ENCODE results near the gene RAB34.

Gene RAB34, protein sequence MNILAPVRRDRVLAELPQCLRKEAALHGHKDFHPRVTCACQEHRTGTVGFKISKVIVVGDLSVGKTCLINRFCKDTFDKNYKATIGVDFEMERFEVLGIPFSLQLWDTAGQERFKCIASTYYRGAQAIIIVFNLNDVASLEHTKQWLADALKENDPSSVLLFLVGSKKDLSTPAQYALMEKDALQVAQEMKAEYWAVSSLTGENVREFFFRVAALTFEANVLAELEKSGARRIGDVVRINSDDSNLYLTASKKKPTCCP

DNA sequence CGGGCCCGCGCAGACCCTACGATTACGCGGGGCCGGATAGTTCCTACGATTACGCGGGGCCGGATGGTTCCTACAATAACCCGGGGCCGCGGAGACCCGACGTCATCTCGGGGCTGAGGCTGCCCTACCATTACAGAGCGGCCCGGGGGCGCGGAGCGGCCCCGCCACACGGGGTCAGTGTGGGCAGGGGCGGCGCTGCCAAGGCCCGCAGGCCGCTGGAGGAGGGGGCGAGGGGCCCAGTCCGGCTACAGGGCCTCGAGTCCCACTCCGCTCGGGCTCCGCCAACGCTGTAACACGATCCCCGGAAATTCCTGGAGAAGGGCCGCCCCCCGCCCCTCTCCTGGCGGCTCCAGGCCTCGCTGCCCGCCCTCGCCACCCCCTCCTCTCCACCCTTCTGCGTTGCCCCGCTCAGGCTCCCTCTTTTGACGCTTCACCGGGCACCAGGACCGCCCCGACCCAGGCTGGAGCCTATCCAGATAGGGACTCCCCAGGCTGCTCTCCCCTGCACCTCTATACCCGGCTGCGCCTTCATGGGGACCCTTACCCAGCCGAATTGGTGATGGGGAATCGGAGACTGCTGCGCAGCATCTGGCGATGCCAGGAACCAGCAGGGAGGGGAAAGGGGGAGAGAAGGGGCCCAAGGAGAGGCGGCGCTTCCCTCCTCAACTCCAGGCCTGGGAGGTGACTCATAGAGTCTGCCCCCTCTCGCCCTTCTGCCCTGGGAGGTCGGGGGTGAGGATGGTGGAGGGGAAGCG lies at the start of gene RAB34:
TSS of gene RAB34 (minus strand) at position 291 of the 755 bp plus-strand sequence. CDS start 602 bp downstream, outside the sequence.
- DNase-seq: peak; percentile 93

DNA sequence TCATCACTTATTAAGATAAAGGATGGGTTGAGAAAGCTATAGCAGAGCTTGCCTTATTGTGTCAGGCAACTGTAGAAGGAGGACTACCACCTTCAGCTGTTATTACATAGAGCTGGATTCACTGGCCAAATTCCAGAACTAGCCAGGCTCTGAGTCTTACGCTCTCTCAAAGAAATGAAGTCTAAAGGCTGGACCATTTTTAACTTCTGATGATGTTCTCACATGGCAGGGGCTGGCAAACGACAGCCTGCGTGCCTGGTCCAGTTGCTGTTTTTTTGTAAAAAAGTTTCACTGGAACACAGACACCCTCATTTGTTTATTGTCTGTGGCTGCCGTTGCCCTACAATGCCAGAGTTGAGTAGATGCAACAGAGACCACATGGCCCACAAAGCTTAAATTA lies 47.4 kb upstream of the RAB34 start:
- DNase-seq: no peak

DNA sequence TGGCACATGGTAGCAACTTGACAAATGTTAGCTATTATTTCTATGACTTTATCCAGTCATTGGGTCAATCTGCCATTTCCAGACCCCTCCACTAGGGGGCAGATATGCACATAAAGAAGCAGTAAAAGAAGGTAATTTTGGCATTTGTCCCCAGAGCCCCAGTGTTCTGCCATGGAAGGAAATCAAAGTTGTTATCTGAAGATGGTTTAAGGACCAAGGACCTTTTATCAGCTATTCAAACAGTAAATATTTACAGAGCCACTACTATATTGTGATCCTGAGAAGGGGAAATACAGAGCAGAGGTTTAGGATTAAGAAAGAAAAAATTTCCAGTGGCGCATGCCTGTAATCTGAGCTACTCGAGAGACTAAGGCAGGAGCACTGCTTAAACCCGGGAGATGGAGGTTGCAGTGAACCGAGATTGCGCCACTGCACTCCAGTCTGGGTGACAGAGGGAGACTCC lies 46.2 kb upstream of the RAB34 start:
- peak; percentile 33 for DNase-seq

DNA sequence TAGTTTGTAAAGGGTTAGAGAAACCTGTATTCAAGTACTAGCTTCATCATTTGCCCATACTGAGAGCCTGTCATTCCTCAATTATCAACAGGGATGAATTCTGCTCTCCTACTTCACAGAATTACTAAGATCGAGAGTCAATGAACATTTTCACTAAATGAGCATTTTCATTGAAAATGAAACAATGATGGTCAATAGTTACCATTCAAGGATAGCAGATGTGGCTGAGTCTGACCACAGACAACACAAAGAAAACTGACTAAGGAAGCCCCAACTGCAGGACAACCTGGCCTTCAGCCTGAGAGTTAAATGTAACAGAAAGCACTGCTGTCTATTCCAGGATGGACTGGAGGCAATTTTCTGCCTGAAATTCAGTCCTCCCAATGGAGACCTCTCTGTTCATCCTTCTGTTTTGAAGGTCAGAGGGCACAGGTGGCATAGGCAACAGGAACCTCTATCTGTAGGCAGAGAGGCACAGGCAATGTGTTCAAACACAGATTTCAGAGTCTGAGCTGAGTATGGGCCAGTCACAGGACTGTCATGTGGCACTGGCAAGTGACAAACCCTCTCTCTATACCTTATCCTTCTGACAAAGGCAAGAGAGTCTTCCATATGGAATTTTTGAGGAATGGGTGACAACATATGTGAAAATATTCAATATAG lies 45.6 kb upstream of the RAB34 start:
- DNase-seq: no peak

DNA sequence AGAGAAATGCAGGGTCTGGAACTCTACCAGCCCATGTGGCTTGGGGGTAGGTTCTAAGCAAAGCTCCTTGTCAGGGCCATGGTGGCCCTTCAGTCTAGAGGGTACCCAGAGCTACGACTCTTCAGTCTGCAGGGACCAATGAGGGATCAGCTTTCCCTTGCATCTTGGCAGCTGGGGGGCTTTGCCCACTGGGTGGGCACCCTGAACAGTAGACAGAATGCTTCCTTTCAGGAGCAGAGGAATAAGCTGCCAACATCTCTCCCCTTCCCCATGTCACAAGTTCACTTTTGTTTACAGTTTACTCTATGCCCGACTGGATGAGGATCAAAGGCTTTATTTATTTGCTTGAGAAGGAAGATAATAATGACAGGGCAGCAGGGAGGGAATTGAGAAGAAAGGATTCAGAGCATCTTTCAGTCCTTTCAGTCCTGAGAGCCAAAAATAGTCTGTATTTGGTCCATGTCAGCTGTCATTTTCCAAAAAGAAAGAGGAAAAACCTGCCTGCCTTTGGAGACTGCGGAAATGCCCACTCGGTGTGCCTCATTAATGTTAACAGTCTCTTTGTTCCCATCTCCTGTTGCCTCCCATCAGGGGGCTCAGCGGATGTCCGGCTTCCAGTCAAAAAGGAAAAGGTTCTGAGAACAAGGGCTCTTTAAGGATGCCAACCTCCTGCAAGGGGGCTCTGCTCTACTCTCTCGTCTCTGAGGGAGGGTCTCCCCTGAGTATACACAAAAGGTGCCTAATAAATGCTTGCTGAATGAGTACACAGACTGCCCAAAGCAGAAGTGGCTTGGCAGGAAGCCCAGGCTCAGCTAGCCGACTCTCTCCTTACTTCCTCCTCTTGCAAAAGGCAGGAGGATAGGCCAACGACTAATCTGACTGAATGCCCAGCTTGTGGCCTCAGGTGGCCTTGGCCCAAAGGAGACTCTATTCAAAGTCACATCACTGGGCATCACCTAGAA lies 43.2 kb upstream of the RAB34 start:
- DNase-seq: no peak

DNA sequence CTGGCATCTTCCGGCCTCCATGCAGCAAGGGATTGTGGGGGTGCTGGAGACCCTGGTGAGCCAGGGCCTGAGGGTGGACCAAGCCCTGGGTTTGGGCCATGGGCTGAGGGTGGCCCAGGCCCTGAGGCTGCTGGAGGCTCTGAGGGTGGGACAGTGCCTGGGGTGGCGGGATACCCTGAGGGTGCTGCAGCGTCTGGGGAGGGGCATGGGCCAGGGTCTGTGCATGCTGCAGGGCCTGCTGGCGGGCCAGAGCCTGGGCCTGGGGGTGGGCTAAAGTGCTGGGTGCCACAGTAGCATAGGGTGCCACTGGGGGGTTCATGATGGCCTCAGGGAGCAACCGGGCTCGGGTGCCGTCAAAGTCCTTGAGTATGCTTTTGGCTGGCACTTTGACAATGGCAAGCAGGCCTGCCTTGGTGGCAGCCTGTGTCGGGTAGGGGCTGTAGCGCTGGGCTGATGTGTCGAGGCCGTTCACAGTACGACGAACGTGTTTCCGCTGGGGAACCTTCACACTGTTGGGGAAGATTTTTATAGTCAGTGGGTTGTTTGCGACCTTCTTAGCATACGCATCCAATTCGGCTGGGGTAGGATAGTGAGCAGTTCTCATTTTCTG lies 41.7 kb upstream of the RAB34 start:
- DNase-seq: no peak

DNA sequence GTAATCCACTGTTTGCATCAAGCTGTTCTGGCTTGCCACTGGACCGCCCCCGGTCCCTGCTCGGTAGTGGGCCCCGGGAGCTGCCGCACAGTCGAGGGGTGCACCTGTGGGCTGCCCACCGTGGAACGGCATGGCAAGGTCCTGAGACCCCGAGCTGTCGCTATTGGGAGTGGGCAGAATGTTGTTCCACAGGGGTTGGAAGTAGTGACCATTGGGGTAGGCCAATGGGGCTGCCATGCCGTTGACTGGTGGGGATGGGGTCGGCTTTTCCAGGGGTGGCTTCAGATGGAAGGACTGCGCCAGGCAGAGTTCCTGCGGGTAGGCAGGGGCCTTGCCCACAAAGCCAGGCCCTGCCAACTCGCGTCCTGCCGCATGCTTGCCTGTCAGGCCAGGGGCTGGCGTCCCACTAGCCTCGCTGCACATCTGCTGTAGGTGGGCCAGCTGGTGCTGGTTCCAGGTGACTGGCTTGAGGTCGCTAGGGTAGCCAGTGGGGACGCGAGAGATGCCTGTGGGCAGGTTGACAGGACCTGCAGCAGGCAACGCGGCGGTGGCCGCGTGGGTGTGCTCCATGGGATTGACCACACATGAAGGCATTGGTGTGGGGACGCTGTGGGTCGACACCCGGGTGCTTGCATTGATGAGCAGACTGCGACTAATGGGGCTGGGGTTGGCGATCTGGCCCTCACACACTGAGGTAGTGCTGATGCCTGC lies 40.9 kb upstream of the RAB34 start:
- no peak for DNase-seq

DNA sequence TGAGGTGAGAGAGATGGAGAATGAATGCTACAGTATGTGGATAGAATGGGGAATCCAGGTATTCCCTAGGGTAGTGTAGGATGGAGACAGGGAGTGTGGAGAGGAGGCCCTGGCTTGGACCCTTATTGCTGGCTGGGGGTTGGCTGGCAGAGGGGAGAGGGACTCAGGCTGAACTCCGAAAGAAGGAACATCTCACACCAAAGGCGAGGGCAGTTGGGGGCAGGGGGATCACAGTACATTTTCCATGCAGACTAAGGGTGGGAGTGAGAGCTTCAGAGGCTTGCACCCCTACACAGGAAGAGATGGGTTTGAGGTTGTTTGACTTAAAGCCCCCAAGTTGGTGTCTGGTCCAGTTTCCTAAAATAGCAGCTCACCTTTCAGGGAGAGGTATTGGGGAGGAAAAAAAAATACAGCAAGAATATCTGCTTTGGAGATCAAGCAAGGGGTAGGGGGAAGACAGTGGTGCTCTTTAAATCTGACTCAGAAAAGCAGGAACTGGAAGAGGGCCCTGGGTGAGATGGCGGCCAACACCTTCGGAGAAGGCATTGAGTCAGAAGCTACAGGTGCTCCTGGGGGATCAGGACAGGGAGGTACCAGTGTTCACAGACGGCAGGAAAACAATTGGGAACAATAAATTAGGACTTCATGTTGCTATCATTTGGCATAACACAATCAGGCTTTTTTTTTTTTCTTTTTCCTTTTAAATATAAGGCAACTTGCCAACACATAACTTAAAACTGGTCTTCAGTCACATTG lies 38.6 kb upstream of the RAB34 start:
- no peak for DNase-seq

DNA sequence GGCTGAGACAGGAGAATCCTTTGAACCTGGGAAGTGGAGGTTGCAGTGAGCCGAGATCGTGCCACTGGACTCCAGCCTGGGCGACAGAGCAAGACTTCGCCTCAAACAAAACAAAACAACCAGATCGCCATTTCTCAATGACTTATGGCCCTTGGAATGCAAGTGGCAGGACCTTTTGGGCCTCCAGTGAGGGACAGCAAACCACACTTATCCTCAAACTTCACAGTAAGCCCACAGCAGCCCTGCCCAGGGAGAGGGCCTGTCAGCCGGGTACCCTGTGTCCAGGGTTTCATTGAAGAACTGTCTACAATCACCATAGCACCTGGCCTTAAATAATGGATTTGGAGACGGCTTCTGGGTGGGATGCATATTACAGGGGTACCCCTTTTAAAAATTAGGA lies 37.8 kb upstream of the RAB34 start:
- no peak for DNase-seq

DNA sequence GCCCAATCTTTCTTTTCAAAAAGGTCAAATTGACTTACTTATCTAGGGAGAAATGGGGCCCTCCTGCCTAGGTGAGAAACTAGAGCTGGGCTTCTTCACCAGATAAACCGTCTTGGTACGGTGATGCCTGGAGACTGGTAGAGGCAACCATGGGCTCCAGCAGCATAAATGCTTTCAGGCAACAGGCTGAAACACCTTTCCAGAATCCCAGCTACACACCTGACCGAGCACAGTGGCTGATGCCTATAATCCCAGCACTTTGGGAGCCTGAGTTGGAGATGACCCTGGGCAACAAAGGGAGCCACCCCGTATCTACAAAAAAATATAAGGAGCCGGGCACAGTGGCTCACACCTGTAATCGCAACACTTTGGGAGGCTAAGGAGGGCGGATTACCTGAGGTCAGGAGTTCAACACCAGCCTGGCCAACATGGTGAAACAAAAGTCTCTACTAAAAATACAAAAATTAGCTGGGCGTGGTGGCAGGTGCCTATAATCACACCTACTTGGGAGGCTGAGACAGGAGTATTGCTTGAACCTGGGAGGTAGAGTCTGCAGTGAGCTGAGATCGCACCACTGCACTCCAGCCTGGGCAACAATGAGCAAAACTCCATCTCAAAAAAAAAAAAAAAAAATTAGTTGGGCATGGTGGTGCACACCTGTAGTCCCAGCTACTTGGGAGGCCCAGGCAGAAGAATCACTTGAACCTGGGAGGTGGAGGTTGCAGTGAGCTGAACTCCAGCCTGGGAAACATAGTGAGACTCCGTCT lies 34.1 kb upstream of the RAB34 start:
- no peak for DNase-seq

DNA sequence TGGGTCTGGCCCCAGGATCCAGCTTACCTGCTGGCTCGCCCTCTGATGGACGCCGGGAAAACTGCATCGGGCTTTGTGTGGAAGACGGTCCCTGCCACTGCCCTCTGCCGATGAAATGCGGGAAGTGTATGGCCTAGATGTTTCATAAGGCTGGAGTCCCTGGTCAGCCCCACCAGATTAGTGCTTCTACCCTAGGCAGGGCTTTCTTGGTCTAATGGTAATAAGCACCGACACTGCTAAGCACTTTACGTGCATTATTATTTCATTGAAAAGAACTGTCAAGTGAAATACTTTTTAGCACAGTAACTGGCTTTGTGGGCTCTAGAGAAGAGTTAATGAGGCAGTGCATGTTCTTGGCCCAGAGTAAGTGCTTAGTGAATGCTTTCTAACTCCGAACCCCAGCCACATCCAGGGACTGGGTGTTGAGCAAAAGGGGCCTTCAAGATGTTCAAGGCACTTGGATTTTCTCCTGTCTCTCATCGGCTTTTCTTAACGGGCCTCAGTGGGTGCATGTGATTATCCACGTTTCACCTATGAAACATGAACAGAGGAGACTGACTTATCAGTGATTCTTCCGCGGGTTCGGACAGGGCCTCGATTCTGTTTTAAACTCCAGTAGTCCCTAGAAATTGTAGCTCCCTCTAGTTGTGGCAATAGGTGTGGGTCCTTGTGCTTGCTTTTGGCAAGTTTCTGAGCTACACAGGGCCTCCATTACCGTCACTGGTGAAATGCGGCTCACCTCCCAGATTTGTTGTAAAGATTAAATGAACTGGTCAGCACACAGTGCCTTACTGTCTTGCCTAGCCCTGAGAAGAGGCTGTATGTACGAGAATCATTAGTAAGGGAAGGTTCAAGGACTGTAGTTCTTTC lies 32.7 kb upstream of the RAB34 start:
- DNase-seq: peak; percentile 96

DNA sequence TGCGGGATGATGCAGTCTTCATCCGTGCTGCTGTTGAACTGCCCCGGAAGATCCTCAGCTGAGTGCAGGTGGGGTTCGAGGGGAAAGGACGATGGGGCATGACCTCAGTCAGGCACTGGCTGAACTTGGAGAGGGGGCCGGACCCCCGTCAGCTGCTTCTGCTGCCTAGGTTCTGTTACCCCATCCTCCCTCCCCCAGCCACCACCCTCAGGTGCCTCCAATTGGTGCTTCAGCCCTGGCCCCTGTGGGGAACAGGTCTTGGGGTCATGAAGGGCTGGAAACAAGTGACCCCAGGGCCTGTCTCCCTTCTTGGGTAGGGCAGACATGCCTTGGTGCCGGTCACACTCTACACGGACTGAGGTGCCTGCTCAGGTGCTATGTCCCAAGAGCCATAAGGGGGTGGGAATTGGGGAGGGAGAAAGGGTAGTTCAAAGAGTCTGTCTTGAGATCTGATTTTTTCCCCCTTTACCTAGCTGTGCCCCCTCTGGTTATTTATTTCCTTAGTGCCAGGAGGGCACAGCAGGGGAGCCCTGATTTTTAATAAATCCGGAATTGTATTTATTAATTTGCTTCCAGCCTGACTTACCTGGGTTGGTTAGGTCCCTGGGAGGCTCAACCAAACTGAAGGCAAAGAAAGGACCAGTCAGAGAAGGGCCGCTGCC lies 32.0 kb upstream of the RAB34 start:
- DNase-seq: no peak

DNA sequence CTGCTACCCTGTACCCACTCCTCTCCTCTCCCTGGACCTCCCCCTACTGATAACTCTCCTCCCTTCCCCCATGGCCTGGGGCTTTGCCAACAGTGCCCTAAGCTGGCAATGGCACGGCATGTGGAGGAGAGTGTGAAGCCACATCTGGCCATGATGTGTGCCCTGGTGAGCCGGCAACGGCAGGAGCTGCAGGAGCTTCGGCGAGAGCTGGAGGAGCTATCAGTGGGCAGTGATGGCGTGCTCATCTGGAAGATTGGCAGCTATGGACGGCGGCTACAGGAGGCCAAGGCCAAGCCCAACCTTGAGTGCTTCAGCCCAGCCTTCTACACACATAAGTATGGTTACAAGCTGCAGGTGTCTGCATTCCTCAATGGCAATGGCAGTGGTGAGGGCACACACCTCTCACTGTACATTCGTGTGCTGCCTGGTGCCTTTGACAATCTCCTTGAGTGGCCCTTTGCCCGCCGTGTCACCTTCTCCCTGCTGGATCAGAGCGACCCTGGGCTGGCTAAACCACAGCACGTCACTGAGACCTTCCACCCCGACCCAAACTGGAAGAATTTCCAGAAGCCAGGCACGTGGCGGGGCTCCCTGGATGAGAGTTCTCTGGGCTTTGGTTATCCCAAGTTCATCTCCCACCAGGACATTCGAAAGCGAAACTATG lies 31.3 kb upstream of the RAB34 start:
- DNase-seq: no peak

DNA sequence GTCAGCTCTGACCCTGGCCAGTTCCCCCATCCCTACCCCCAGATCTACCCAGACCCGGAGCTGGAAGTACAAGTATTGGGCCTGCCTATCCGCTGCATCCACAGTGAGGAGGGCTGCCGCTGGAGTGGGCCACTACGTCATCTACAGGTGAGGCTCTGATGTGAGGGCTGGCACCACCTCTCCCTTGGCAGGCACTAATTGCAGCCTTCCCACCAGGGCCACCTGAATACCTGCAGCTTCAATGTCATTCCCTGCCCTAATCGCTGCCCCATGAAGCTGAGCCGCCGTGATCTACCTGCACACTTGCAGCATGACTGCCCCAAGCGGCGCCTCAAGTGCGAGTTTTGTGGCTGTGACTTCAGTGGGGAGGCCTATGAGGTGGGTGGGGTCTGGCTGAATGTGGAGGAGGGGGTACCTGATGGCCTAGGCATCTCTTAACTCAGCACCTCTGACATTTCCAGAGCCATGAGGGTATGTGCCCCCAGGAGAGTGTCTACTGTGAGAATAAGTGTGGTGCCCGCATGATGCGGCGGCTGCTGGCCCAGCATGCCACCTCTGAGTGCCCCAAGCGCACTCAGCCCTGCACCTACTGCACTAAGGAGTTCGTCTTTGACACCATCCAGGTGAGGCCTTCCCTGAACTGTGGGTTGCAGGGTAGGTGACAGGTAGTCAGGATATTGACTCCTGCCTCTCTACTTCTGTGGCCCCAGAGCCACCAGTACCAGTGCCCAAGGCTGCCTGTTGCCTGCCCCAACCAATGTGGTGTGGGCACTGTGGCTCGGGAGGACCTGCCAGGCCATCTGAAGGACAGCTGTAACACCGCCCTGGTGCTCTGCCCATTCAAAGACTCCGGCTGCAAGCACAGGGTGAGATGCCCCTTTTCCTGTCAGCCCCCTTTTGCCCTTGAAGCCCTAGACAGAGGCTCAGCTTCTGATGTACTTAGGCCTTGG lies 30.4 kb upstream of the RAB34 start:
- DNase-seq: no peak

DNA sequence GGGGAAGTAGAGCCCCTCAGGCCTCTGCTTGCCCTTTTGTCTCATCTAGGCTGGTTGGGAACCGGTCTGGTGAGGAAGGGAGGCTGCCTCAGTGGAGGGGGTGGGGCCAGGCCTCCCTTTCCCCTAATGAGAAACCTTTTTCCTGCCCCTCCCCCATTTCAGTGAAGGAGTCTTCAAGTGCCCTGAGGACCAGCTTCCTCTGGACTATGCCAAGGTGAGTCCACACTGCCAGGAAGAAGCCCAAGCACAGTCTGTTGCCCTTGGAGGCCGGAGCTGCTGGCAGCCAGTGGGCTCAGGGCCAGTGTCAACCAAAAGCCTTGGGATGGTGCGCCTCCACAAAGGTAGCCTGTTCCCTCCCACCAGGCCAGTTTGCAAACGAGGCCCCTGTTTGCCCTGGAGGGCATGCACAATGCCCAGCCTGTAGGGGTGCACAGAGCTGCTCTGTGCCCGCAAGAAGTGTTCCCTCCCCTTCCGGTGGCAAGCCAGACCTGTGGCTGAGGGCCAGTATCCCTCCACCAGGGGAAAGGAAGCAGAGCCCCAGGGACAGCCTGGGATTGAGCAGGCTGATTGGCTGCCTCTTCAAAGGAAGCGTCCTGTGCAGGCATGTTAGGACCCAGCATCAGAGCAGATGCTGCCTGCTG lies 29.5 kb upstream of the RAB34 start:
- no peak for DNase-seq

DNA sequence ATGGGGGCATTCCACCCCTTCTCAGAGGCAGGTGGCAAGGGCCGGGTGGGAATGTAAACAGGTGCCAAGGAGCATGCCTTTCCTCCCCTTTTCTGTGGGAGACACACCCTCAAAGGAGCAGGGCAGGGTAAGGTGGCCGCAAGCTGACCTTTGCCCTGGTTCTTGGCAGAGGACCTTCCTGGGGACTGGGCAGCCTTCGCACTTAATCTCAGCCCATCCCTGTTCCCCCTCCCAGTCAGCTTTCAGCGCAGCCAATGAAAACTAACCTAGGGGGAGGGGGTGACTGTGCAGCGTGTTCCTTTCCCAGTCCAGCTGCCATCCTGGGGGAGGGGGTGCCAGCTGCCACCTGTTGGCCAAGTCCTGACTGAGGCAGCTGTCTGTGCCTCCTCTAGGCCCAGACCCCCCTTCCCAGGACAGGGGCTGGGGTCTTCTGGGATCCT lies 29.0 kb upstream of the RAB34 start:
- no peak for DNase-seq

All from amniotic stem cell (primary cell).